GM23338 (cell line): ENCODE results near the gene MUC5B.

ENCODE experiments used
- CREB1 ChIP-seq: fragments of 250-450 bp; sonication (Bioruptor Pico); IDR thresholded peaks from 2 replicates; pipeline ENCODE4 v1.5.0; 2020; ENCODE audit warnings: low read depth, mild to moderate bottlenecking, moderate library complexity
- CTCF ChIP-seq, 2 experiments: fragments of 200-600 bp in 1 of 2; sonication (generic) in 1 of 2; conservative IDR thresholded peaks; 2 replicates each; pipeline versions ENCODE4 v1.5.1 to v1.6.1; 2016 to 2017; ENCODE audit warnings: antibody characterized with exemption in 2 of 2, low read depth in 2 of 2, mild to moderate bottlenecking in 2 of 2, moderate library complexity in 1 of 2
- EZH2 ChIP-seq: fragments of 200-600 bp; sonication (generic); IDR thresholded peaks from one replicate; pipeline ENCODE4 v1.8.0; 2017; ENCODE audit warnings: antibody characterized with exemption, mild to moderate bottlenecking, low read depth; ENCODE audit not compliant: unreplicated experiment
- EZH2phosphoT487 ChIP-seq: fragments of 200-600 bp; sonication (generic); IDR thresholded peaks from one replicate; pipeline ENCODE4 v1.8.1; 2018; ENCODE audit warnings: antibody characterized with exemption; ENCODE audit not compliant: unreplicated experiment
- JUNB ChIP-seq: IDR thresholded peaks from one replicate; pipeline ENCODE4 v1.6.1; 2016; ENCODE audit warnings: antibody characterized with exemption; ENCODE audit not compliant: unreplicated experiment
- NANOG ChIP-seq: IDR thresholded peaks from 2 replicates; pipeline ENCODE4 v1.6.1; 2016; ENCODE audit warnings: antibody characterized with exemption, borderline replicate concordance
- POLR2AphosphoS5 ChIP-seq: IDR thresholded peaks from 2 replicates; pipeline ENCODE4 v1.6.1; 2016; ENCODE audit warnings: antibody characterized with exemption, low read depth
- REST ChIP-seq: IDR thresholded peaks from one replicate; pipeline ENCODE4 v1.6.1; 2018; ENCODE audit warnings: antibody characterized with exemption; ENCODE audit not compliant: unreplicated experiment
- STAT1 ChIP-seq: IDR thresholded peaks from one replicate; pipeline ENCODE4 v1.6.1; 2016; ENCODE audit warnings: antibody characterized with exemption; ENCODE audit not compliant: unreplicated experiment
- ZNF114 ChIP-seq: fragments of 250-450 bp; sonication (Bioruptor Pico); IDR thresholded peaks from 2 replicates; pipeline ENCODE4 v1.5.0; 2020; ENCODE audit warnings: mild to moderate bottlenecking, moderate library complexity
- ZNF331 ChIP-seq: fragments of 250-450 bp; sonication (Bioruptor Pico); IDR thresholded peaks from 2 replicates; pipeline ENCODE4 v1.5.0; 2020; ENCODE audit warnings: low read depth, mild to moderate bottlenecking, moderate library complexity
- TF ChIP-seq, protein P1 (sequence below): IDR thresholded peaks from 2 replicates; pipeline ENCODE4 v1.6.1; 2016; ENCODE audit warnings: antibody characterized with exemption
- TF ChIP-seq, protein P2 (sequence below): fragments of 250-450 bp; sonication (Bioruptor Pico); IDR thresholded peaks from 2 replicates; pipeline ENCODE4 v1.5.0; 2020; ENCODE audit warnings: mild to moderate bottlenecking, moderate library complexity

DNA sequence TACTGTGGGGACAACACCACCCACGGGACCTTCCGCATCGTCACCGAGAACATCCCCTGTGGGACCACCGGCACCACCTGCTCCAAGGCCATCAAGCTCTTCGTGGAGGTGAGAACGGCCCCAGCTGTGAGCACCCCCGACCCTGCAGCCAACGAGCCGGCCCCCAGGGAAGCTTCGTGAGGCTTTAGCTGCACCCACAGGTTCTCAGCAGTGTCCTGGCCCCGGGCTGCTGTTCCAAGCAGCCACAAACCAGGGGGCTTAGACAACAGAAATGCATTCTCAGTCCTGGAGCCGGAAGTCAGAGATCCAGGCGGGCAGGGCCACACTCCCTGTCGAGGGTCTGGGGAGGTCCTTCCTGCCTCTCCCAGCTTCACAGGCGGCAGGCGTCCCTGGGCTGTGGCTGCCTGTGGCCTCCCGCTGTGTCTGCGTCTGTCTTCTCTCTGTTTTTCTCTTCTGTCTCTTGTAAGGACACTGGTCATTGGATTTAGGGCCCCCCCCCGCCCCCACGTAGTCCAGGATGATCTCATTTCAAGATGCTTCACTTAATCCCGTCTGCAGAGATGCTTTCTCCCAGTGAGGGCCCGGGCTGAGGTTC is 12.5 kb downstream of the MUC5B start:
- TF ChIP-seq EZH2 (no peak), CTCF (conservative IDR thresholded peaks at IDR 0.05; ENCODE audit: low read depth in 2 of 2) (no peak), JUNB (no peak), REST (no peak), POLR2AphosphoS5 (no peak), CREB1 (CRISPR knock-in tag) (no peak), ZNF114 (no peak), NANOG (no peak), STAT1 (no peak), EZH2phosphoT487 (no peak), ZNF331 (CRISPR knock-in tag) (no peak)
- TF ChIP-seq, protein P1, sequence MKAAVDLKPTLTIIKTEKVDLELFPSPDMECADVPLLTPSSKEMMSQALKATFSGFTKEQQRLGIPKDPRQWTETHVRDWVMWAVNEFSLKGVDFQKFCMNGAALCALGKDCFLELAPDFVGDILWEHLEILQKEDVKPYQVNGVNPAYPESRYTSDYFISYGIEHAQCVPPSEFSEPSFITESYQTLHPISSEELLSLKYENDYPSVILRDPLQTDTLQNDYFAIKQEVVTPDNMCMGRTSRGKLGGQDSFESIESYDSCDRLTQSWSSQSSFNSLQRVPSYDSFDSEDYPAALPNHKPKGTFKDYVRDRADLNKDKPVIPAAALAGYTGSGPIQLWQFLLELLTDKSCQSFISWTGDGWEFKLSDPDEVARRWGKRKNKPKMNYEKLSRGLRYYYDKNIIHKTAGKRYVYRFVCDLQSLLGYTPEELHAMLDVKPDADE, result no peak
- TF ChIP-seq, protein P2, sequence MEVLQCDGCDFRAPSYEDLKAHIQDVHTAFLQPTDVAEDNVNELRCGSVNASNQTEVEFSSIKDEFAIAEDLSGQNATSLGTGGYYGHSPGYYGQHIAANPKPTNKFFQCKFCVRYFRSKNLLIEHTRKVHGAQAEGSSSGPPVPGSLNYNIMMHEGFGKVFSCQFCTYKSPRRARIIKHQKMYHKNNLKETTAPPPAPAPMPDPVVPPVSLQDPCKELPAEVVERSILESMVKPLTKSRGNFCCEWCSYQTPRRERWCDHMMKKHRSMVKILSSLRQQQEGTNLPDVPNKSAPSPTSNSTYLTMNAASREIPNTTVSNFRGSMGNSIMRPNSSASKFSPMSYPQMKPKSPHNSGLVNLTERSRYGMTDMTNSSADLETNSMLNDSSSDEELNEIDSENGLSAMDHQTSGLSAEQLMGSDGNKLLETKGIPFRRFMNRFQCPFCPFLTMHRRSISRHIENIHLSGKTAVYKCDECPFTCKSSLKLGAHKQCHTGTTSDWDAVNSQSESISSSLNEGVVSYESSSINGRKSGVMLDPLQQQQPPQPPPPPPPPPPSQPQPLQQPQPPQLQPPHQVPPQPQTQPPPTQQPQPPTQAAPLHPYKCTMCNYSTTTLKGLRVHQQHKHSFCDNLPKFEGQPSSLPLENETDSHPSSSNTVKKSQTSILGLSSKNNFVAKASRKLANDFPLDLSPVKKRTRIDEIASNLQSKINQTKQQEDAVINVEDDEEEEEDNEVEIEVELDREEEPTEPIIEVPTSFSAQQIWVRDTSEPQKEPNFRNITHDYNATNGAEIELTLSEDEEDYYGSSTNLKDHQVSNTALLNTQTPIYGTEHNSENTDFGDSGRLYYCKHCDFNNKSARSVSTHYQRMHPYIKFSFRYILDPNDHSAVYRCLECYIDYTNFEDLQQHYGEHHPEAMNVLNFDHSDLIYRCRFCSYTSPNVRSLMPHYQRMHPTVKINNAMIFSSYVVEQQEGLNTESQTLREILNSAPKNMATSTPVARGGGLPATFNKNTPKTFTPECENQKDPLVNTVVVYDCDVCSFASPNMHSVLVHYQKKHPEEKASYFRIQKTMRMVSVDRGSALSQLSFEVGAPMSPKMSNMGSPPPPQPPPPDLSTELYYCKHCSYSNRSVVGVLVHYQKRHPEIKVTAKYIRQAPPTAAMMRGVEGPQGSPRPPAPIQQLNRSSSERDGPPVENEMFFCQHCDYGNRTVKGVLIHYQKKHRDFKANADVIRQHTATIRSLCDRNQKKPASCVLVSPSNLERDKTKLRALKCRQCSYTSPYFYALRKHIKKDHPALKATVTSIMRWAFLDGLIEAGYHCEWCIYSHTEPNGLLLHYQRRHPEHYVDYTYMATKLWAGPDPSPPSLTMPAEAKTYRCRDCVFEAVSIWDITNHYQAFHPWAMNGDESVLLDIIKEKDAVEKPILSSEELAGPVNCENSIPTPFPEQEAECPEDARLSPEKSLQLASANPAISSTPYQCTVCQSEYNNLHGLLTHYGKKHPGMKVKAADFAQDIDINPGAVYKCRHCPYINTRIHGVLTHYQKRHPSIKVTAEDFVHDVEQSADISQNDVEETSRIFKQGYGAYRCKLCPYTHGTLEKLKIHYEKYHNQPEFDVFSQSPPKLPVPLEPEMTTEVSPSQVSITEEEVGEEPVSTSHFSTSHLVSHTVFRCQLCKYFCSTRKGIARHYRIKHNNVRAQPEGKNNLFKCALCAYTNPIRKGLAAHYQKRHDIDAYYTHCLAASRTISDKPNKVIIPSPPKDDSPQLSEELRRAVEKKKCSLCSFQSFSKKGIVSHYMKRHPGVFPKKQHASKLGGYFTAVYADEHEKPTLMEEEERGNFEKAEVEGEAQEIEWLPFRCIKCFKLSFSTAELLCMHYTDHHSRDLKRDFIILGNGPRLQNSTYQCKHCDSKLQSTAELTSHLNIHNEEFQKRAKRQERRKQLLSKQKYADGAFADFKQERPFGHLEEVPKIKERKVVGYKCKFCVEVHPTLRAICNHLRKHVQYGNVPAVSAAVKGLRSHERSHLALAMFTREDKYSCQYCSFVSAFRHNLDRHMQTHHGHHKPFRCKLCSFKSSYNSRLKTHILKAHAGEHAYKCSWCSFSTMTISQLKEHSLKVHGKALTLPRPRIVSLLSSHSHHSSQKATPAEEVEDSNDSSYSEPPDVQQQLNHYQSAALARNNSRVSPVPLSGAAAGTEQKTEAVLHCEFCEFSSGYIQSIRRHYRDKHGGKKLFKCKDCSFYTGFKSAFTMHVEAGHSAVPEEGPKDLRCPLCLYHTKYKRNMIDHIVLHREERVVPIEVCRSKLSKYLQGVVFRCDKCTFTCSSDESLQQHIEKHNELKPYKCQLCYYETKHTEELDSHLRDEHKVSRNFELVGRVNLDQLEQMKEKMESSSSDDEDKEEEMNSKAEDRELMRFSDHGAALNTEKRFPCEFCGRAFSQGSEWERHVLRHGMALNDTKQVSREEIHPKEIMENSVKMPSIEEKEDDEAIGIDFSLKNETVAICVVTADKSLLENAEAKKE (CRISPR knock-in tag), result no peak
